ENCODE results near the gene BRD2.

GRCh38 chr6:32950449-32950848 is 17.9 kb upstream of the BRD2 start:
- TF ChIP-seq CTCF (conservative IDR thresholded peaks at IDR 0.05) (no peak), EZH2 (IDR thresholded peaks at IDR 0.05; ENCODE audit: low read depth) (no peak)

All from PC-9 (cell line).